Vagina (tissue), 2 donors: ENCODE data around the gene SORCS2.

ENCODE experiments used
- POLR2A ChIP-seq, 2 donors: fragments of 450-650 bp; IDR thresholded peaks; one replicate each; pipeline ENCODE4 v1.6.1; 2017; ENCODE audit warnings: antibody characterized with exemption in 2 of 2, mild to moderate bottlenecking in 2 of 2, moderate library complexity in 2 of 2
- TF ChIP-seq, protein P1 (sequence below), 3 experiments: fragments of 450-650 bp in 2 of 3; fragments of 200-600 bp in 1 of 3; sonication (generic) in 1 of 3; IDR thresholded peaks; one replicate each; pipeline ENCODE4 v1.5.1; 2017 to 2019; ENCODE audit warnings: antibody characterized with exemption in 3 of 3, mild to moderate bottlenecking in 2 of 3, moderate library complexity in 2 of 3

DNA sequence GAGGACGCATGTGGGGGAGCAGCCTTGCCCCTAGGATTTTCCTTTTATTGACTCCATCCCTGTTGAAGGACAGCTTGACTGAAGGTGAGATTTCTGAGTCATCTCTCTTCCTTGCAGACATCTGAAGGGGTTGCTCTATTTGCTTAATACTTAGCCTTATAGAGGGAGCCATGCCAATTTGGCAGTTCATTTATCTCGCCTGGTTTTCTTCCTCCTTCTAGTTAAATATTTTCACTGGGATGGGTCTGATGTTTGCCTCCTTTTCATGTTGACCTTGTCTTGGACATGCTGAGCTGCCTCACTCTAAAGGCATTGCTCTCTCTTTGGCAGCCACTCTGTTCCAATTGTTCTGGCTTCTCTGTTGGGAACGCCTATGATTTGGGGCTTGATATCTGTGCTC lies 393.4 kb downstream of the SORCS2 start:
- TF ChIP-seq, protein P1, sequence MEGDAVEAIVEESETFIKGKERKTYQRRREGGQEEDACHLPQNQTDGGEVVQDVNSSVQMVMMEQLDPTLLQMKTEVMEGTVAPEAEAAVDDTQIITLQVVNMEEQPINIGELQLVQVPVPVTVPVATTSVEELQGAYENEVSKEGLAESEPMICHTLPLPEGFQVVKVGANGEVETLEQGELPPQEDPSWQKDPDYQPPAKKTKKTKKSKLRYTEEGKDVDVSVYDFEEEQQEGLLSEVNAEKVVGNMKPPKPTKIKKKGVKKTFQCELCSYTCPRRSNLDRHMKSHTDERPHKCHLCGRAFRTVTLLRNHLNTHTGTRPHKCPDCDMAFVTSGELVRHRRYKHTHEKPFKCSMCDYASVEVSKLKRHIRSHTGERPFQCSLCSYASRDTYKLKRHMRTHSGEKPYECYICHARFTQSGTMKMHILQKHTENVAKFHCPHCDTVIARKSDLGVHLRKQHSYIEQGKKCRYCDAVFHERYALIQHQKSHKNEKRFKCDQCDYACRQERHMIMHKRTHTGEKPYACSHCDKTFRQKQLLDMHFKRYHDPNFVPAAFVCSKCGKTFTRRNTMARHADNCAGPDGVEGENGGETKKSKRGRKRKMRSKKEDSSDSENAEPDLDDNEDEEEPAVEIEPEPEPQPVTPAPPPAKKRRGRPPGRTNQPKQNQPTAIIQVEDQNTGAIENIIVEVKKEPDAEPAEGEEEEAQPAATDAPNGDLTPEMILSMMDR (IDR thresholded peaks at IDR 0.05) = no peak
- TF ChIP-seq POLR2A (IDR thresholded peaks at IDR 0.05) = no peak
